Measurements from ENCODE around the gene KRT6B. TPM values are rescaled to one million over a fixed set of nuclear protein-coding genes. Genes with fewer than 3 reads are reported as not detected.
"Not testable (repeated sequence)": the region's sequence is repeated elsewhere in the genome, so short reads cannot be mapped to it uniquely, and the experiment has no call there.

KRT6B gene
- polyA plus RNA-seq (2011; rRNA removed), result not detected in 2 replicates
- polyA minus RNA-seq (2011; rRNA and poly(A)+ RNA removed), result not detected in 2 replicates

DNA sequence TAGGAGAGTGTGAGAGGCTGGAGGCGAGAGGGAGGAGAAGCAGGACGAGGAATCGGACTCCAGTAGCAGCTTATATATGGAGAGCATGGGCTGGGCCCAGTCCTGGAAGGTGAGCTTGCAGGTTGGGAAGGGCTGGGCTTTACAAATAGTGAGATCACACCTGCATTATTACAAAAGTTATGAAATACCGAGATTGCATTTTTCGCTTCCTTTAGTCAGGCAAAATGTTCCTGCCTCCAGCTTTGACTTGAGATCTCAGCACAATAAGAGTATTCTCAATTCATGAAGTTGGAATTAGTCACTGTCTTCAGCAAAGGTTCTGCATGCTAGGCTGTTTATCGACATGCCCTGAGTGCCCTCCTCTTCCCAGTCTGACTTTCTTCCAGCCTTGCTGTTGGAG, at the start of gene KRT6B:
Gene KRT6B (minus strand): TSS at position 46 of the 400 bp plus-strand sequence. CDS start 68 bp downstream, outside the sequence.
- ChIA-PET CTCF (interaction anchor here (1.4 kb wide), 1 partner anchor 8 kb away, joined by 4 read pairs; no protein-coding TSS in a partner anchor), POLR2A (interaction anchor here (0.6 kb wide), 1 partner anchor 13 kb away, joined by 4 read pairs; no protein-coding TSS in a partner anchor)
- no peak for DNase-seq (ENCODE audit: low read depth)
- H3K4me3 ChIP-seq (ENCODE audit: low read depth, low read length), result no peak within 1 kb of the TSS
- TF ChIP-seq, protein P1, sequence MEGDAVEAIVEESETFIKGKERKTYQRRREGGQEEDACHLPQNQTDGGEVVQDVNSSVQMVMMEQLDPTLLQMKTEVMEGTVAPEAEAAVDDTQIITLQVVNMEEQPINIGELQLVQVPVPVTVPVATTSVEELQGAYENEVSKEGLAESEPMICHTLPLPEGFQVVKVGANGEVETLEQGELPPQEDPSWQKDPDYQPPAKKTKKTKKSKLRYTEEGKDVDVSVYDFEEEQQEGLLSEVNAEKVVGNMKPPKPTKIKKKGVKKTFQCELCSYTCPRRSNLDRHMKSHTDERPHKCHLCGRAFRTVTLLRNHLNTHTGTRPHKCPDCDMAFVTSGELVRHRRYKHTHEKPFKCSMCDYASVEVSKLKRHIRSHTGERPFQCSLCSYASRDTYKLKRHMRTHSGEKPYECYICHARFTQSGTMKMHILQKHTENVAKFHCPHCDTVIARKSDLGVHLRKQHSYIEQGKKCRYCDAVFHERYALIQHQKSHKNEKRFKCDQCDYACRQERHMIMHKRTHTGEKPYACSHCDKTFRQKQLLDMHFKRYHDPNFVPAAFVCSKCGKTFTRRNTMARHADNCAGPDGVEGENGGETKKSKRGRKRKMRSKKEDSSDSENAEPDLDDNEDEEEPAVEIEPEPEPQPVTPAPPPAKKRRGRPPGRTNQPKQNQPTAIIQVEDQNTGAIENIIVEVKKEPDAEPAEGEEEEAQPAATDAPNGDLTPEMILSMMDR (IDR thresholded peaks at IDR 0.05; ENCODE audit: insufficient read depth, low read depth, low read length), result no peak
- no peaks in the 10 kb centered on the region for H3K36me3 ChIP-seq (ENCODE audit: control insufficient read depth, insufficient read depth, low read length)
- H3K27me3 ChIP-seq (ENCODE audit: control insufficient read depth, insufficient read depth, low read length), result peaks cover 3% of the 10 kb centered on the region; the same call in 1 of the 2 replicates

DNA sequence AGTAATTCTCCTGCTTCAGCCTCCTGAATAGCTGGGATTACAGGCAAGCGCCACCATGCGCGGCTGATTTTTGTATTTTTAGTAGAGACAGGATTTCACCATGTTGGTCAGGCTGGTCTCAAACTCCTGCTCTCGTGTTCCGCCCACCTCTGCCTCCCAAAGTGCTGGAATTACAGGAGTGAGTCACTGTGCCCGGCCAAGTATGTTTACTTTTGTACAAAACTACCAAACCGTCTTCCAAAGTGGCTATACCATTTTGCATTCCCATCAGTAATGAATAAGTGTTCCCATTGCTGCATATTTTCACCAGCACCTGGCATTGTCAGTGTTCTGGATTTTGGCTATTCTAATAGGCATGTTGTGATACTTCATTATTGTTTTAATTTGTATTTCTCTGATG, 49.5 kb upstream of the KRT6B start:
- CTCF ChIA-PET, result no interaction called here

DNA sequence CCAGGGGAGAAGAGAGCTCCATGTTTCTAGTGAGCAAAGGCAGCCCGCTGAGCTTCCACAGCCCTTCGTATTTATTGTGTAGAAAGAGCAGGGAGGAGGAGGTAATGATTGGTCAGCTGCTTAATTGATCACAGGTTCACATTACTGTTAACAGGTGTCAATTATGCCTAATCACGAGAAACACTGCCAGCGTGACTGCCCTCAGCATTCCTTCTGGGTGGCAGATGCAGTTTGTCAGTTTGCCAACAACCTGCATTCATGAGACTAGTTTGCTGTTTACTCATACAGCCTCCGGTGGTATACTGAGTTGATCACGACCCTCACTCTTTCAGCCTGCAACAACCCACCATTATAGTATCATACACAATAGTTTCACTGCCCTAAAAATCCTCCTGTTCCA, 48.6 kb upstream of the KRT6B start:
- CTCF ChIA-PET, result interaction anchor here (1.0 to 2.3 kb wide), 5 partner anchors 11 to 278 kb away, joined by 3 to 8 read pairs (median 4); no protein-coding TSS in a partner anchor
- not testable (repeated sequence) for H3K27me3 ChIP-seq (ENCODE audit: control insufficient read depth, insufficient read depth, low read length); H3K4me3 ChIP-seq (ENCODE audit: low read depth, low read length); H3K36me3 ChIP-seq (ENCODE audit: control insufficient read depth, insufficient read depth, low read length); DNase-seq (ENCODE audit: low read depth)
- POLR2A ChIA-PET, result interaction anchor here (0.6 kb wide), 1 partner anchor 310 kb away, joined by 3 read pairs; no protein-coding TSS in a partner anchor

More for the DNA sequence above, 49.5 kb upstream of the KRT6B start:
- TF ChIP-seq, protein P1 (IDR thresholded peaks at IDR 0.05; ENCODE audit: insufficient read depth, low read depth, low read length), result no peak
- POLR2A ChIA-PET, result no interaction called here
- no peak for DNase-seq (ENCODE audit: low read depth)
- Histone ChIP-seq H3K27me3 (ENCODE audit: control insufficient read depth, insufficient read depth, low read length) (peaks cover 2% of the 10 kb centered on the region; the same call in 1 of the 2 replicates), H3K36me3 (ENCODE audit: control insufficient read depth, insufficient read depth, low read length) (no peaks in the 10 kb centered on the region), H3K4me3 (ENCODE audit: low read depth, low read length) (no peak overlapping the region)

DNA sequence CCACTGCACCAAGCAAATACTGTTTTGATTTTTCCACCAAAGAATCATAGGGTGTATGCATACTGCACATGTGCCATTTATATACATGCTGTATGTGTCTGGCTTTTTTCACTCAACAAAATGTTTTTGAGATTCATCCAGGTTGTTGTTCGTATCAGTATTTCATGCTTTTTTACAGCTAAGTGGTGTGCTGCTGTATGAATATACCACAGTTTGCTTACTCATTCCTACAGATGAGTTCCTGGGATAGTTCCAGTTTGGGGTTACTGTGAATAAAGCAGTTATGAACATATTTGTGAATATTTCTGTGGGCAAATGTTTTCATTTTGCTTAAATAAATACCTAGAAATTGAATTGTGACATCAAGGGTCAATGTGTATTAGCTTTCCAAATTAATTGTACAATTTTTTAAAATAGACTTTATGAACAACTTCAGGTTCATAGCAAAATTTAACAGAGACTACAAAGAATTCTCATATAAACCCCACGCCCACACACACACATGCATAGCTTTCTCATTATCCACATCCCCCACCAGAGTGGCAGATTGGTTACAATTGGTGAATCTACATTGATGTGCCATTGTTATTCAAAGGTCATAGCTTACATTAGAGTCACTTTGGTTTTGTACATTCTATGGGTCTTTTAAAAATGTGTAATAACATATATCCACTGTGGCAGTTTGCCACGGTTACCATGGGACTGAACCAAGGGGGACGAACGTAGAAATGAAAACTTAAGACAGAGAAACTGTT, 48.0 kb upstream of the KRT6B start:
- POLR2A ChIA-PET, result interaction anchor here (0.6 kb wide), 1 partner anchor 309 kb away, joined by 3 read pairs; no protein-coding TSS in a partner anchor
- no peak overlapping the region for H3K4me3 ChIP-seq (ENCODE audit: low read depth, low read length)
- TF ChIP-seq, protein P1 (IDR thresholded peaks at IDR 0.05; ENCODE audit: insufficient read depth, low read depth, low read length), result no peak
- DNase-seq (ENCODE audit: low read depth), result no peak
- no peaks in the 10 kb centered on the region for H3K27me3 ChIP-seq (ENCODE audit: control insufficient read depth, insufficient read depth, low read length)
- CTCF ChIA-PET, result interaction anchor here (1.0 to 2.3 kb wide), 5 partner anchors 10 to 278 kb away, joined by 3 to 8 read pairs (median 4); no protein-coding TSS in a partner anchor
- H3K36me3 ChIP-seq (ENCODE audit: control insufficient read depth, insufficient read depth, low read length), result no peaks in the 10 kb centered on the region

DNA sequence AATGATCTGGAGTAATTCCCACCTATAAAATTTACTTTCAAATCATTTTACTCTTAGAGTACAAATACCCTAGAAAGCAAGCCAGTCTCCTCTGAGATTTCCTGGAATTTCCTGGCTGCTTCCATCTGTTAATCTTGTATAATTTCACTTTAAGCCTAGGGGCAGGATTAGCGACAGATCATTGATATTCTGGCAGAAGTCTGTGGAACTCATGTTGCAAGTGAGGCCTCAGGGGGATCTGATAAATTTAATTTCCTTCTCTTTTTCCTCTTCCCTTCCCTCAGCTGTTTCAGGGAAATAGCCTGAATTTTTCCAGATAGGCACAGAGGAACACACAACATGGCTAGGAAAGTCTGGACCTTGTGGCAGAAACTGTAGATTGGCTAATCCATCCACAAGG, 47.0 kb upstream of the KRT6B start:
- ChIA-PET POLR2A (no interaction called here), CTCF (interaction anchor here (2.3 kb wide), 1 partner anchor 108 kb away, joined by 8 read pairs; no protein-coding TSS in a partner anchor)
- H3K4me3 ChIP-seq (ENCODE audit: low read depth, low read length), result no peak overlapping the region

More for the DNA sequence above, 47.0 kb upstream of the KRT6B start:
- Histone ChIP-seq H3K36me3 (ENCODE audit: control insufficient read depth, insufficient read depth, low read length) (no peaks in the 10 kb centered on the region), H3K27me3 (ENCODE audit: control insufficient read depth, insufficient read depth, low read length) (no peaks in the 10 kb centered on the region)
- DNase-seq (ENCODE audit: low read depth), result no peak
- TF ChIP-seq, protein P1 (IDR thresholded peaks at IDR 0.05; ENCODE audit: insufficient read depth, low read depth, low read length), result no peak
